Neural cell (in vitro differentiated cells): Measurements from ENCODE around the gene ZFP90. TPM values are rescaled to one million over a fixed set of nuclear protein-coding genes. Genes with fewer than 3 reads are reported as not detected.

ENCODE experiments used
- H2AFZ ChIP-seq: fragments of 200-600, 300-800 bp; sonication (generic), shearing (Covaris generic); 2 replicates; pipeline ENCODE4 v1.6.0; 2014; ENCODE audit warnings: low read depth, mild to moderate bottlenecking, antibody characterized with exemption, low read length, moderate library complexity
- H3F3A ChIP-seq: fragments of 200-600 bp; shearing (Covaris generic); 2 replicates; pipeline ENCODE4 v1.6.1; 2016; ENCODE audit warnings: mild to moderate bottlenecking, moderate library complexity, mixed read lengths, antibody characterized with exemption, low read length; ENCODE audit not compliant: insufficient read depth, poor library complexity, severe bottlenecking
- H3K27ac ChIP-seq: fragments of 200-600, 300-800 bp; sonication (generic), shearing (Covaris generic); 2 replicates; pipeline ENCODE4 v1.5.1; 2014; ENCODE audit warnings: mild to moderate bottlenecking, low read length, moderate library complexity
- H3K27me3 ChIP-seq: fragments of 300-800, 200-600 bp; sonication (generic), shearing (Covaris generic); 2 replicates; pipeline ENCODE4 v1.6.0; 2014; ENCODE audit warnings: mild to moderate bottlenecking, low read depth, low read length, moderate library complexity; ENCODE audit not compliant: insufficient read depth
- H3K36me3 ChIP-seq: fragments of 300-800, 200-600 bp; sonication (generic), shearing (Covaris generic); 2 replicates; pipeline ENCODE4 v1.5.1; 2014; ENCODE audit warnings: mild to moderate bottlenecking, antibody characterized with exemption, low read length, moderate library complexity; ENCODE audit not compliant: insufficient read depth
- H3K4me2 ChIP-seq: fragments of 300-800, 200-600 bp; sonication (generic), shearing (Covaris generic); 2 replicates; pipeline ENCODE4 v1.6.0; 2014; ENCODE audit warnings: mild to moderate bottlenecking, low read length
- H3K4me3 ChIP-seq: fragments of 300-800, 200-600 bp; sonication (generic), shearing (Covaris generic); 2 replicates; pipeline ENCODE4 v1.5.1; 2014; ENCODE audit warnings: mild to moderate bottlenecking, low read length, moderate library complexity
- H3K79me2 ChIP-seq: fragments of 200-600 bp; shearing (Covaris generic); replicated peaks from 2 replicates; pipeline ENCODE4 v1.6.0; 2014; ENCODE audit warnings: mild to moderate bottlenecking, low read length, moderate library complexity; ENCODE audit not compliant: insufficient read depth
- H3K9ac ChIP-seq: fragments of 300-800, 200-600 bp; sonication (generic), shearing (Covaris generic); 2 replicates; pipeline ENCODE4 v1.6.1; 2016; ENCODE audit warnings: mild to moderate bottlenecking, low read length, mixed read lengths
- H3K9me2 ChIP-seq: fragments of 200-600 bp; shearing (Covaris generic); 2 replicates; pipeline ENCODE4 v1.6.1; 2016; ENCODE audit warnings: mild to moderate bottlenecking, low read length, mixed read lengths; ENCODE audit not compliant: insufficient read depth
- H3K9me3 ChIP-seq: fragments of 200-600, 300-800 bp; sonication (generic), shearing (Covaris generic); 2 replicates; pipeline ENCODE4 v1.6.1; 2016; ENCODE audit warnings: mild to moderate bottlenecking, mixed run types, low read length, moderate library complexity, mixed read lengths
- H4K20me1 ChIP-seq: fragments of 200-600 bp; shearing (Covaris generic); 2 replicates; pipeline ENCODE4 v1.6.1; 2016; ENCODE audit warnings: mild to moderate bottlenecking, mixed run types; ENCODE audit not compliant: insufficient read depth
- CTCF ChIP-seq: fragments of 450-650 bp; IDR thresholded peaks from 2 replicates; pipeline ENCODE4 v1.5.1; 2014; ENCODE audit warnings: antibody characterized with exemption, mild to moderate bottlenecking, moderate library complexity; ENCODE audit not compliant: poor library complexity, severe bottlenecking
- EP300 ChIP-seq: fragments of 450-650 bp; conservative IDR thresholded peaks from 2 replicates; pipeline ENCODE4 v1.6.1; 2014; ENCODE audit warnings: antibody characterized with exemption, mild to moderate bottlenecking, moderate library complexity; ENCODE audit not compliant: poor library complexity, severe bottlenecking
- EZH2 ChIP-seq: fragments of 200-600, 300-800 bp; shearing (Covaris generic), sonication (generic); IDR thresholded peaks from 2 replicates; pipeline ENCODE4 v1.6.1; 2014; ENCODE audit warnings: antibody characterized with exemption, low read length, borderline replicate concordance, mild to moderate bottlenecking; ENCODE audit not compliant: insufficient read depth, poor library complexity, severe bottlenecking
- MXI1 ChIP-seq: fragments of 450-650 bp; conservative IDR thresholded peaks from 2 replicates; pipeline ENCODE4 v1.6.1; 2014; ENCODE audit warnings: antibody characterized with exemption, mild to moderate bottlenecking; ENCODE audit not compliant: poor library complexity, severe bottlenecking
- POLR2AphosphoS5 ChIP-seq: IDR thresholded peaks from 2 replicates; pipeline ENCODE4 v1.6.1; 2012
- RAD21 ChIP-seq: fragments of 450-650 bp; conservative IDR thresholded peaks from 2 replicates; pipeline ENCODE4 v1.6.1; 2014; ENCODE audit warnings: antibody characterized with exemption, mild to moderate bottlenecking, moderate library complexity
- REST ChIP-seq: IDR thresholded peaks from 2 replicates; pipeline ENCODE4 v1.6.1; 2012; ENCODE audit warnings: borderline replicate concordance
- SMC3 ChIP-seq: fragments of 450-650 bp; conservative IDR thresholded peaks from 2 replicates; pipeline ENCODE4 v1.6.1; 2014; ENCODE audit warnings: antibody characterized with exemption, mild to moderate bottlenecking, moderate library complexity; ENCODE audit not compliant: poor library complexity
- TAF1 ChIP-seq: IDR thresholded peaks from 2 replicates; pipeline ENCODE4 v1.6.1; 2012; ENCODE audit warnings: low read depth
- polyA plus RNA-seq: library from polyadenylated mRNA; depleted of rRNA; stranded (reverse); fragments of >200 nt; gene quantifications from 2 replicates; pipeline ENCODE4 v1.2.3, GENCODE V29; 2014

Gene ZFP90
- polyA plus RNA-seq, 1 donor from 2014 or later, result 73.6 TPM

- H2AFZ ChIP-seq, result no peak overlapping the region
- H3K79me2 ChIP-seq, result no peaks in the 10 kb centered on the region
- H3K9me3 ChIP-seq, result peaks cover 83% of the 10 kb centered on the region
- H3K27me3 ChIP-seq, result no peaks in the 10 kb centered on the region
- H3K4me2 ChIP-seq, result no peak overlapping the region
- no peaks in the 10 kb centered on the region for H3F3A ChIP-seq
- H3K4me3 ChIP-seq, result no peak overlapping the region
- no peak overlapping the region for H3K9ac ChIP-seq
- H3K36me3 ChIP-seq, result peaks cover 87% of the 10 kb centered on the region
- no peaks in the 10 kb centered on the region for H4K20me1 ChIP-seq
- H3K9me2 ChIP-seq, result no peaks in the 10 kb centered on the region
- H3K27ac ChIP-seq, result no peak overlapping the region
- TF ChIP-seq SMC3 (no peak), CTCF (no peak), EP300 (no peak), RAD21 (no peak), TAF1 (no peak), REST (no peak), MXI1 (no peak), POLR2AphosphoS5 (no peak), EZH2 (no peak)
These were observed 24.7 kb downstream of the ZFP90 start for GRCh38 chr16:68563631-68564381.

GRCh38 chr16:68564382-68564985 lies 25.4 kb downstream of the ZFP90 start:
- Histone ChIP-seq H3K4me3 (no peak overlapping the region), H3K27me3 (no peaks in the 10 kb centered on the region), H4K20me1 (no peaks in the 10 kb centered on the region), H3K79me2 (no peaks in the 10 kb centered on the region), H3K9ac (no peak overlapping the region), H3K27ac (no peak overlapping the region), H2AFZ (no peak overlapping the region), H3K9me2 (no peaks in the 10 kb centered on the region), H3K9me3 (peaks cover 83% of the 10 kb centered on the region), H3K4me2 (no peak overlapping the region), H3F3A (no peaks in the 10 kb centered on the region), H3K36me3 (peaks cover 82% of the 10 kb centered on the region)
- TF ChIP-seq CTCF, result no peak
- no peak for TF ChIP-seq SMC3
- no peak for TF ChIP-seq REST
- TF ChIP-seq TAF1, result no peak
- no peak for TF ChIP-seq EP300
- TF ChIP-seq EZH2, result no peak
- no peak for TF ChIP-seq POLR2AphosphoS5
- no peak for TF ChIP-seq MXI1
- no peak for TF ChIP-seq RAD21
